H1 (cell line): ENCODE measurements around the gene SHMT2. TPM values are rescaled to one million over a fixed set of nuclear protein-coding genes. Genes with fewer than 3 reads are reported as not detected.
A peak's percentile ranks its signal among the peaks of the same experiment; 100 is the strongest.

Experiments used
- CTCF ChIA-PET: fragments of 300-600 bp; sonication (Branson Sonifier 250); formaldehyde crosslinking; loops from one replicate; lab custom pipeline; 2021; ENCODE audit not compliant: partially characterized antibody; lab: Charles Lee
- POLR2A ChIA-PET: fragments of 300-600 bp; sonication (Branson Sonifier 250); formaldehyde crosslinking; loops from one replicate; lab custom pipeline; 2021; ENCODE audit warnings: inconsistent platforms; ENCODE audit not compliant: partially characterized antibody; lab: Charles Lee
- DNase-seq, 2 experiments: peaks; one replicate each; pipeline versions ENCODE4 v3.0.0 to v3.0.0-alpha.2; 2010 to 2022; ENCODE audit warnings: low spot score in 2 of 2, low read depth in 1 of 2, mixed read lengths in 1 of 2
- FAIRE-seq: peaks from 2 replicates; lab custom pipeline; 2011; peaks lifted over from hg19 to GRCh38; lab: Jason Lieb, UNC
- H2AFZ ChIP-seq: 2 replicates; pipeline ENCODE4 v1.8.1; 2012; ENCODE audit warnings: low read length, inconsistent platforms
- H2AK5ac ChIP-seq: 2 replicates; pipeline ENCODE4 v1.6.1; 2013; ENCODE audit warnings: low read depth, low read length
- H2BK120ac ChIP-seq: replicated peaks from 2 replicates; pipeline ENCODE3; 2013; ENCODE audit warnings: low read depth, low read length, inconsistent platforms
- H2BK12ac ChIP-seq: 2 replicates; pipeline ENCODE4 v1.6.1; 2013; ENCODE audit warnings: low read depth, low read length
- H2BK15ac ChIP-seq: 2 replicates; pipeline ENCODE4 v1.6.1; 2013; ENCODE audit warnings: low read length
- H2BK20ac ChIP-seq: 2 replicates; pipeline ENCODE4 v1.6.1; 2013; ENCODE audit warnings: low read length
- H2BK5ac ChIP-seq: 2 replicates; pipeline ENCODE4 v1.6.1; 2013; ENCODE audit warnings: low read depth, low read length
- H3K14ac ChIP-seq: 2 replicates; pipeline ENCODE4 v1.6.1; 2013; ENCODE audit warnings: inconsistent platforms; ENCODE audit not compliant: insufficient read length
- H3K18ac ChIP-seq: 2 replicates; pipeline ENCODE4 v1.6.1; 2013; ENCODE audit warnings: low read length; ENCODE audit errors: extremely low read depth
- H3K23ac ChIP-seq: 2 replicates; pipeline ENCODE4 v1.6.1; 2013; ENCODE audit warnings: inconsistent platforms; ENCODE audit not compliant: insufficient read length
- H3K23me2 ChIP-seq: 2 replicates; pipeline ENCODE4 v1.6.1; 2013; ENCODE audit warnings: low read depth, low read length
- H3K27ac ChIP-seq: 2 replicates; pipeline ENCODE4 v1.6.1; 2011; ENCODE audit warnings: low read depth, low read length, inconsistent platforms
- H3K27me3 ChIP-seq, 4 experiments: replicated peaks in 1 of 4; 1 replicate in 1 of 4; 2 replicates in 3 of 4; pipeline versions ENCODE4 v1.6.1 to v1.8.1; 2011 to 2013; ENCODE audit warnings: low read length in 3 of 4, mild to moderate bottlenecking in 3 of 4, inconsistent platforms in 2 of 4, mixed read lengths in 2 of 4, moderate library complexity in 1 of 4; ENCODE audit not compliant: control insufficient read depth in 3 of 4, insufficient read depth in 3 of 4; ENCODE audit errors: extremely low read depth in 1 of 4
- H3K36me3 ChIP-seq, 4 experiments: 2 replicates each; pipeline versions ENCODE4 v1.6.1 to v1.8.1; 2011 to 2013; ENCODE audit warnings: mild to moderate bottlenecking in 4 of 4, low read length in 3 of 4, moderate library complexity in 2 of 4, control low read depth in 1 of 4, inconsistent platforms in 1 of 4; ENCODE audit not compliant: insufficient read depth in 4 of 4, control insufficient read depth in 2 of 4
- H3K4ac ChIP-seq: replicated peaks from 2 replicates; pipeline ENCODE3; 2013; ENCODE audit warnings: low read length, low read depth, mixed read lengths, inconsistent platforms; ENCODE audit not compliant: insufficient read length
- H3K4me1 ChIP-seq, 4 experiments: replicated peaks in 1 of 4; 1 replicate in 1 of 4; 2 replicates in 3 of 4; pipeline versions ENCODE4 v1.6.1 to v1.8.1; 2011 to 2013; ENCODE audit warnings: low read length in 3 of 4, inconsistent platforms in 2 of 4, mixed read lengths in 1 of 4; ENCODE audit not compliant: insufficient read depth in 4 of 4, control insufficient read depth in 3 of 4
- H3K4me2 ChIP-seq, 2 experiments: 2 replicates each; pipeline versions ENCODE4 v1.6.1 to v1.8.1; 2011 to 2013; ENCODE audit warnings: low read depth in 2 of 2, low read length in 2 of 2, control low read depth in 1 of 2, inconsistent platforms in 1 of 2, mild to moderate bottlenecking in 1 of 2; ENCODE audit not compliant: insufficient read depth in 1 of 2
- H3K4me3 ChIP-seq, 4 experiments: fragments of 200-600, 300-600 bp in 1 of 4; sonication (generic), shearing (Covaris generic), sonication (Bioruptor Twin) in 1 of 4; 2 replicates each; pipeline versions ENCODE4 v1.5.1 to v1.8.1; 2011 to 2016; ENCODE audit warnings: low read length in 4 of 4, low read depth in 3 of 4, control low read depth in 2 of 4, inconsistent platforms in 2 of 4, mild to moderate bottlenecking in 2 of 4, mixed read lengths in 1 of 4, moderate library complexity in 1 of 4; ENCODE audit not compliant: insufficient read depth in 2 of 4; ENCODE audit errors: extremely low read depth in 1 of 4
- H3K56ac ChIP-seq: replicated peaks from 2 replicates; pipeline ENCODE3; 2013; ENCODE audit warnings: low read depth, mild to moderate bottlenecking, mixed read lengths, low read length, inconsistent platforms; ENCODE audit not compliant: insufficient read length
- H3K79me1 ChIP-seq: 2 replicates; pipeline ENCODE4 v1.6.1; 2013; ENCODE audit warnings: low read depth, low read length, control low read depth
- H3K79me2 ChIP-seq, 2 experiments: 2 replicates each; pipeline versions ENCODE4 v1.6.1 to v1.8.1; 2012 to 2013; ENCODE audit warnings: low read length in 2 of 2, mild to moderate bottlenecking in 2 of 2, inconsistent platforms in 1 of 2; ENCODE audit not compliant: insufficient read depth in 2 of 2, control insufficient read depth in 1 of 2
- H3K9ac ChIP-seq, 4 experiments: replicated peaks in 1 of 4; 1 replicate in 1 of 4; 2 replicates in 3 of 4; pipeline versions ENCODE4 v1.6.1 to v1.8.1; 2011 to 2013; ENCODE audit warnings: low read depth in 3 of 4, low read length in 3 of 4, control low read depth in 2 of 4, mild to moderate bottlenecking in 2 of 4, moderate library complexity in 2 of 4, inconsistent platforms in 1 of 4; ENCODE audit errors: extremely low read depth in 1 of 4
- H3K9me3 ChIP-seq, 2 experiments: 2 replicates each; pipeline versions ENCODE4 v1.6.1 to v1.8.1; 2012 to 2013; ENCODE audit warnings: mild to moderate bottlenecking in 2 of 2, moderate library complexity in 2 of 2, control low read depth in 1 of 2, inconsistent platforms in 1 of 2, low read depth in 1 of 2, low read length in 1 of 2, mixed read lengths in 1 of 2; ENCODE audit not compliant: insufficient read depth in 2 of 2
- H4K20me1 ChIP-seq, 2 experiments: replicated peaks in 1 of 2; 2 replicates each; pipeline versions ENCODE3 to v1.8.1; 2011 to 2013; ENCODE audit warnings: inconsistent platforms in 2 of 2, low read length in 2 of 2, mild to moderate bottlenecking in 1 of 2; ENCODE audit not compliant: insufficient read depth in 2 of 2, control insufficient read depth in 1 of 2
- H4K5ac ChIP-seq: 2 replicates; pipeline ENCODE4 v1.6.1; 2013; ENCODE audit warnings: low read length, low read depth, mixed read lengths, inconsistent platforms; ENCODE audit not compliant: insufficient read length
- H4K8ac ChIP-seq: 2 replicates; pipeline ENCODE4 v1.8.0; 2013; ENCODE audit warnings: mild to moderate bottlenecking, moderate library complexity, low read length, inconsistent platforms; ENCODE audit not compliant: insufficient read depth; ENCODE audit errors: extremely low read depth
- H4K91ac ChIP-seq: replicated peaks from 2 replicates; pipeline ENCODE3; 2013; ENCODE audit warnings: low read length, mixed read lengths, inconsistent platforms; ENCODE audit not compliant: insufficient read length
- BCL11A ChIP-seq, 2 experiments: IDR thresholded peaks; one replicate each; pipeline ENCODE4 v1.6.1; 2011; ENCODE audit warnings: low read depth in 2 of 2, low read length in 2 of 2, mild to moderate bottlenecking in 2 of 2
- KDM4A ChIP-seq: IDR thresholded peaks from one replicate; pipeline ENCODE4 v1.7.1; 2012; ENCODE audit warnings: low read depth, mild to moderate bottlenecking, moderate library complexity, low read length, inconsistent platforms; ENCODE audit not compliant: severe bottlenecking
- POLR2A ChIP-seq, 2 experiments: IDR thresholded peaks; 1 replicate in 1 of 2; 2 replicates in 1 of 2; pipeline ENCODE4 v1.6.1; 2011; ENCODE audit warnings: low read depth in 2 of 2, low read length in 2 of 2, mild to moderate bottlenecking in 2 of 2; ENCODE audit errors: control extremely low read depth in 1 of 2
- RNF2 ChIP-seq: fragments of 200-900, 300-1000 bp; sonication (generic); IDR thresholded peaks from 2 replicates; pipeline ENCODE4 v1.7.1; 2016; ENCODE audit warnings: borderline replicate concordance, low read depth, mild to moderate bottlenecking, antibody characterized with exemption, low read length; ENCODE audit not compliant: poor library complexity, severe bottlenecking; ENCODE audit errors: missing control alignments
- TCF12 ChIP-seq: IDR thresholded peaks from 2 replicates; pipeline ENCODE4 v1.6.1; 2011; ENCODE audit warnings: low read depth, mild to moderate bottlenecking, low read length
- WGBS, 2 experiments: shearing (Covaris generic) in 1 of 2; methylation state at CpG; one replicate each; pipeline versions ENCODE4 v1.1.6 to v1.1.7; 2013 to 2015; ENCODE audit warnings: low lambda C conversion rate in 2 of 2, mixed read lengths in 2 of 2, inconsistent platforms in 1 of 2, low coverage in 1 of 2, missing lambda C conversion rate in 1 of 2; ENCODE audit not compliant: insufficient replicate concordance in 2 of 2, insufficient coverage in 1 of 2, insufficient read length in 1 of 2; ENCODE audit errors: extremely low coverage in 1 of 2, missing lambda C conversion rate in 1 of 2; 5-methylcytosine and 5-hydroxymethylcytosine counted together
- long read RNA-seq, 2 experiments: library from RNA in 1 of 2; library from capped mRNA in 1 of 2; stranded (forward); transcript quantifications; one replicate each; pipeline ENCODE4 v2.0.0, GENCODE V29; 2021; ENCODE audit warnings: inconsistent platforms in 1 of 2
- polyA minus RNA-seq, 3 experiments: library from RNA; depleted of rRNA, polyadenylated mRNA; stranded (reverse); fragments of >200 nt; gene quantifications; 1 replicate in 2 of 3; 2 replicates in 1 of 3; pipeline ENCODE4 v1.2.3, GENCODE V29; 2011
- polyA plus RNA-seq, 7 experiments: library from polyadenylated mRNA; depleted of rRNA in 3 of 7; stranded (reverse) in 5 of 7; unstranded in 2 of 7; fragments of >200 nt in 5 of 7; fragments of 200-250 nt in 2 of 7; gene quantifications; 1 replicate in 5 of 7; 2 replicates in 1 of 7; 4 replicates in 1 of 7; pipeline versions ENCODE4 v1.2.1 to v1.2.3, GENCODE V29; 2011 to 2013; ENCODE audit warnings: missing spikeins in 2 of 7, mixed read lengths in 2 of 7
- total RNA-seq: library from RNA; stranded (reverse); fragmentation: NEBNext Ultra II Directional; extraction: Animal tissue kit (Norgen Biotek cat#: 25700); gene quantifications from 2 replicates; pipeline ENCODE4 v1.2.1, GENCODE V29; 2021

Gene SHMT2
- total RNA-seq: 274 and 283 TPM in 2 replicates
- polyA plus RNA-seq (2011; rRNA removed): 520 and 847 TPM in 2 replicates
- 535 TPM for polyA plus RNA-seq (2011; cell fraction: cytosol; rRNA removed)
- polyA plus RNA-seq (2011; cell fraction: nucleus; rRNA removed): 681 TPM
- polyA plus RNA-seq (2012, experiment 1 of 2): 231 to 352 TPM (median 336 TPM) in 4 replicates
- polyA plus RNA-seq (2012, experiment 2 of 2): 385 TPM
- polyA plus RNA-seq (2013, experiment 1 of 2): 209 TPM
- polyA plus RNA-seq (2013, experiment 2 of 2): 189 TPM
- 316 and 343 TPM in 2 replicates for polyA minus RNA-seq (2011; rRNA and poly(A)+ RNA removed)
- 236 TPM for polyA minus RNA-seq (2011; cell fraction: cytosol; rRNA and poly(A)+ RNA removed)
- 206 TPM for polyA minus RNA-seq (2011; cell fraction: nucleus; rRNA and poly(A)+ RNA removed)
- long read RNA-seq, experiment 1, transcript SHMT2-201 (12 exons, 2,537 nt): major isoform, 62 of 208 reads
- long read RNA-seq, experiment 1, partial matches to known transcripts: 118 of 208 reads
- long read RNA-seq, experiment 1, other reads (novel, unspliced or antisense): 22 of 208 reads
- long read RNA-seq, experiment 2, transcript SHMT2-201 (12 exons, 2,537 nt): major isoform, 35 of 42 reads
- long read RNA-seq, experiment 2, partial matches to known transcripts: 1 of 42 reads
- long read RNA-seq, experiment 2, other reads (novel, unspliced or antisense): 2 of 42 reads

- Histone ChIP-seq H2BK5ac (peak within 1 kb of the TSS; percentile 96), H2BK15ac (peak within 1 kb of the TSS; percentile 75; the same call in 1 of the 2 replicates), H3K9ac (peak within 1 kb of the TSS; percentile 90 to 99 (median 96)), H3K14ac (no peak within 1 kb of the TSS), H4K5ac (peak within 1 kb of the TSS; percentile 42), H3K23ac (no peak within 1 kb of the TSS), H3K4me3 (peak within 1 kb of the TSS; percentile 69 to 93 (median 81)), H3K4ac (peak within 1 kb of the TSS; percentile 1), H3K4me2 (peak within 1 kb of the TSS; percentile 94 to 95), H3K18ac (peak within 1 kb of the TSS; percentile 93), H2BK120ac (no peak within 1 kb of the TSS), H2BK20ac (no peak within 1 kb of the TSS), H4K91ac (peak within 1 kb of the TSS; percentile 84), H3K79me2 (peaks cover 6 to 15% of the 10 kb centered on the region in 2 experiments; a peak in 3 of 4 replicates), H2AK5ac (peak within 1 kb of the TSS; percentile 68), H2BK12ac (peak within 1 kb of the TSS; percentile 41), H3K36me3 (peaks cover 29 to 42% (median 35%) of the 10 kb centered on the region in 4 experiments), H2AFZ (no peak within 1 kb of the TSS), H3K79me1 (peaks cover 11% of the 10 kb centered on the region), H3K23me2 (peaks cover 14% of the 10 kb centered on the region), H3K9me3 (no peaks in the 10 kb centered on the region), H4K20me1 (peaks cover 12 to 28% of the 10 kb centered on the region in 2 experiments), H3K27me3 (peaks cover 11 to 32% (median 26%) of the 10 kb centered on the region in 4 experiments), H4K8ac (peak within 1 kb of the TSS; percentile 98), H3K4me1 (peaks cover 4 to 43% (median 21%) of the 10 kb centered on the region in 4 experiments), H3K27ac (peak within 1 kb of the TSS; percentile 85), H3K56ac (peak within 1 kb of the TSS; percentile 88)
- CTCF ChIA-PET: interaction anchor here (0.7 to 27.9 kb wide), 11 partner anchors 13 to 229 kb away, joined by 3 to 726 read pairs (median 3); partner anchors contain the start of genes INHBE, NXPH4 and STAC3
- WGBS, 2 experiments: 1% methylated on average over 42 of the region's 42 CpGs; no CpG with 5 or more reads in 1 of the 2 experiments
- POLR2A ChIA-PET: interaction anchor here (0.6 to 23.7 kb wide), 35 partner anchors 0 to 1125 kb away, joined by 3 to 852 read pairs (median 6); partner anchors contain the start of genes DCTN2, GLI1, INHBE and LRP1
- peak; percentile 91 to 94 for DNase-seq
- peak; percentile 98 for FAIRE-seq
- TF ChIP-seq TCF12: no peak
- no peak for TF ChIP-seq BCL11A (IDR thresholded peaks at IDR 0.05; ENCODE audit: low read depth in 2 of 2, low read length in 2 of 2)
- TF ChIP-seq KDM4A: peak; percentile 6
- TF ChIP-seq RNF2: no peak
- peak in 1 of 2 experiments; percentile 68; a peak in 2 of 3 replicates for TF ChIP-seq POLR2A (IDR thresholded peaks at IDR 0.05; ENCODE audit: control extremely low read depth in 1 of 2, low read depth in 2 of 2, low read length in 2 of 2)
Observed at GRCh38 chr12:57229634-57230380, at the start of gene SHMT2. SHMT2 (plus strand) TSS chr12:57229711; CDS start chr12:57229779, 68 bp downstream.
